Fibroblast of the conjunctiva (primary cell): ENCODE results near the gene FKRP.

ENCODE experiments used
- DNase-seq: peaks from one replicate; pipeline ENCODE4 v3.0.0-alpha.2; 2010; ENCODE audit warnings: low read depth

Gene FKRP

GRCh38 chr19:46732172-46732938 lies 13.5 kb upstream of the FKRP start:
- DNase-seq: no peak

GRCh38 chr19:46732966-46733689 lies 12.7 kb upstream of the FKRP start:
- DNase-seq: no peak

GRCh38 chr19:46733690-46734292 lies 12.1 kb upstream of the FKRP start:
- DNase-seq: no peak

- no peak for DNase-seq
These were observed 9.1 kb upstream of the FKRP start for GRCh38 chr19:46736531-46737297.

GRCh38 chr19:46737298-46737654 lies 8.6 kb upstream of the FKRP start:
- DNase-seq: no peak

- no peak for DNase-seq
These were observed 8.1 kb upstream of the FKRP start for GRCh38 chr19:46737761-46738171.

GRCh38 chr19:46739290-46739771 lies 6.5 kb upstream of the FKRP start:
- no peak for DNase-seq

- no peak for DNase-seq
These were observed 4.4 kb upstream of the FKRP start for GRCh38 chr19:46741447-46741846.

- no peak for DNase-seq
These were observed 2.9 kb upstream of the FKRP start for GRCh38 chr19:46742926-46743480.

- DNase-seq: no peak
These were observed 1.7 kb upstream of the FKRP start for GRCh38 chr19:46744005-46744691.

- no peak for DNase-seq
These were observed 827 bp upstream of the FKRP start for GRCh38 chr19:46745030-46745429.

GRCh38 chr19:46746281-46747057 lies 612 bp downstream of the FKRP start, which contains the start of gene STRN4:
Gene STRN4 (minus strand): TSS chr19:46746450. CDS start chr19:46746430, 20 bp downstream.
- no peak for DNase-seq

- DNase-seq: peak; percentile 40
These were observed 2.7 kb downstream of the FKRP start for GRCh38 chr19:46748325-46749109.

- DNase-seq: no peak
These were observed 7.7 kb downstream of the FKRP start for GRCh38 chr19:46753420-46754155.

GRCh38 chr19:46755077-46755852 lies 9.4 kb downstream of the FKRP start:
- peak; percentile 50 for DNase-seq

GRCh38 chr19:46755853-46756543 lies 10.1 kb downstream of the FKRP start:
- no peak for DNase-seq

GRCh38 chr19:46756544-46756888 lies 10.7 kb downstream of the FKRP start:
- DNase-seq: no peak

GRCh38 chr19:46759206-46759605 lies 13.3 kb downstream of the FKRP start:
- DNase-seq: no peak
